Measurements from ENCODE around the gene CLEC2L. TPM values are rescaled to one million over a fixed set of nuclear protein-coding genes. Genes with fewer than 3 reads are reported as not detected.

The CLEC2L gene
- total RNA-seq, 1 donor from 2014 or later: not detected

GRCh38 chr7:139534966-139535651 lies 11.6 kb downstream of the CLEC2L start:
- no peaks in the 10 kb centered on the region for H3K4me1 ChIP-seq (ENCODE audit: insufficient read depth, low read length)
- FAIRE-seq (no peak), DNase-seq (ENCODE audit: low read depth) (no peak)
- no peaks in the 10 kb centered on the region for H3K79me2 ChIP-seq (ENCODE audit: insufficient read depth, low read length)
- peaks cover 4% of the 10 kb centered on the region for H3K4me1 Mint-ChIP-seq (ENCODE audit: low read depth, unreplicated experiment)
- H3K9me3 Mint-ChIP-seq (ENCODE audit: unreplicated experiment): peaks cover 7% of the 10 kb centered on the region
- no peak overlapping the region for H3K4me3 Mint-ChIP-seq (ENCODE audit: unreplicated experiment)
- H3K27me3 Mint-ChIP-seq (ENCODE audit: low read depth, unreplicated experiment): peaks cover 48% of the 10 kb centered on the region
- TF ChIP-seq EZH2 (IDR thresholded peaks at IDR 0.05; ENCODE audit: insufficient read depth, low read length): no peak
- TF ChIP-seq, protein P1, sequence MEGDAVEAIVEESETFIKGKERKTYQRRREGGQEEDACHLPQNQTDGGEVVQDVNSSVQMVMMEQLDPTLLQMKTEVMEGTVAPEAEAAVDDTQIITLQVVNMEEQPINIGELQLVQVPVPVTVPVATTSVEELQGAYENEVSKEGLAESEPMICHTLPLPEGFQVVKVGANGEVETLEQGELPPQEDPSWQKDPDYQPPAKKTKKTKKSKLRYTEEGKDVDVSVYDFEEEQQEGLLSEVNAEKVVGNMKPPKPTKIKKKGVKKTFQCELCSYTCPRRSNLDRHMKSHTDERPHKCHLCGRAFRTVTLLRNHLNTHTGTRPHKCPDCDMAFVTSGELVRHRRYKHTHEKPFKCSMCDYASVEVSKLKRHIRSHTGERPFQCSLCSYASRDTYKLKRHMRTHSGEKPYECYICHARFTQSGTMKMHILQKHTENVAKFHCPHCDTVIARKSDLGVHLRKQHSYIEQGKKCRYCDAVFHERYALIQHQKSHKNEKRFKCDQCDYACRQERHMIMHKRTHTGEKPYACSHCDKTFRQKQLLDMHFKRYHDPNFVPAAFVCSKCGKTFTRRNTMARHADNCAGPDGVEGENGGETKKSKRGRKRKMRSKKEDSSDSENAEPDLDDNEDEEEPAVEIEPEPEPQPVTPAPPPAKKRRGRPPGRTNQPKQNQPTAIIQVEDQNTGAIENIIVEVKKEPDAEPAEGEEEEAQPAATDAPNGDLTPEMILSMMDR (IDR thresholded peaks at IDR 0.05; ENCODE audit: insufficient read depth, low read depth, low read length): no peak
- H3K27ac ChIP-seq (ENCODE audit: low read depth, low read length): no peak overlapping the region
- H3K36me3 ChIP-seq (ENCODE audit: insufficient read depth, low read length): no peaks in the 10 kb centered on the region
- H3K9me3 ChIP-seq (ENCODE audit: insufficient read depth, low read depth, low read length): no peaks in the 10 kb centered on the region
- no peak overlapping the region for H2AFZ ChIP-seq (ENCODE audit: low read depth, low read length)
- H3K9ac ChIP-seq (ENCODE audit: low read length): no peak overlapping the region
- H3K27ac Mint-ChIP-seq (ENCODE audit: unreplicated experiment): no peak overlapping the region
- H3K4me3 ChIP-seq (ENCODE audit: insufficient read depth, low read depth, low read length): no peak overlapping the region
- H3K4me2 ChIP-seq (ENCODE audit: low read length): no peak overlapping the region
- H3K36me3 Mint-ChIP-seq (ENCODE audit: low read depth, unreplicated experiment): no peaks in the 10 kb centered on the region
- peaks cover 8% of the 10 kb centered on the region for H3K27me3 ChIP-seq (ENCODE audit: insufficient read depth, low read length)
- no peaks in the 10 kb centered on the region for H4K20me1 ChIP-seq (ENCODE audit: insufficient read depth, low read length)

DNA sequence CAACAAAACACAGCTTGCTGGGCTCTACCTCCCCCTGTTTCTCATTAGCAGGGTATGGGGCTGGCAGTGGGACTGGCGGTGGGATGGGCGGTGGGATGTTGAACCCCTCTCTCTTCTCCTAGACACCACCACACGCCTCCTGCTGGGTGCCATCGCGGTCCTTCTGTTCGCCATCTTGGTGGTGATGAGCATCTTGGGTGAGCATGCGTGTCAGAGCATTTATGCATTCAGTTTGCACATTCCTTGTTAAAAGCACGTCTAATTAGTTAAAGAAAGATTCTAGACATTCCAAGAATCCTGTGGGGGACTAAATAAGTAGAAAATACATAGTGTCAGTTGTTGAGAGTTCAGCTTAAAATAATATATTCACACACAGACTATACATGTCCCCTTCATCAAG lies 12.7 kb downstream of the CLEC2L start:
- FAIRE-seq (no peak), DNase-seq (ENCODE audit: low read depth) (no peak)
- Mint-ChIP-seq H3K27me3 (ENCODE audit: low read depth, unreplicated experiment) (peaks cover 40% of the 10 kb centered on the region), H3K36me3 (ENCODE audit: low read depth, unreplicated experiment) (no peaks in the 10 kb centered on the region), H3K27ac (ENCODE audit: unreplicated experiment) (no peak overlapping the region), H3K4me3 (ENCODE audit: unreplicated experiment) (no peak overlapping the region), H3K9me3 (ENCODE audit: unreplicated experiment) (peaks cover 3% of the 10 kb centered on the region), H3K4me1 (ENCODE audit: low read depth, unreplicated experiment) (peaks cover 4% of the 10 kb centered on the region)
- H3K9ac ChIP-seq (ENCODE audit: low read length): no peak overlapping the region
- H3K9me3 ChIP-seq (ENCODE audit: insufficient read depth, low read depth, low read length): no peaks in the 10 kb centered on the region
- TF ChIP-seq EZH2 (IDR thresholded peaks at IDR 0.05; ENCODE audit: insufficient read depth, low read length): no peak
- TF ChIP-seq, protein P1 (IDR thresholded peaks at IDR 0.05; ENCODE audit: insufficient read depth, low read depth, low read length): no peak
- no peak overlapping the region for H2AFZ ChIP-seq (ENCODE audit: low read depth, low read length)
- H3K36me3 ChIP-seq (ENCODE audit: insufficient read depth, low read length): no peaks in the 10 kb centered on the region
- H3K4me2 ChIP-seq (ENCODE audit: low read length): no peak overlapping the region
- H3K79me2 ChIP-seq (ENCODE audit: insufficient read depth, low read length): no peaks in the 10 kb centered on the region
- no peaks in the 10 kb centered on the region for H3K4me1 ChIP-seq (ENCODE audit: insufficient read depth, low read length)
- peaks cover 8% of the 10 kb centered on the region for H3K27me3 ChIP-seq (ENCODE audit: insufficient read depth, low read length)
- no peak overlapping the region for H3K27ac ChIP-seq (ENCODE audit: low read depth, low read length)
- no peaks in the 10 kb centered on the region for H4K20me1 ChIP-seq (ENCODE audit: insufficient read depth, low read length)
- H3K4me3 ChIP-seq (ENCODE audit: insufficient read depth, low read depth, low read length): no peak overlapping the region
